Peyer's patch (tissue), 4 donors: ENCODE measurements around the gene EDRF1.

Experiments
- POLR2A ChIP-seq, 2 donors: fragments of 450-650 bp; IDR thresholded peaks; one replicate each; pipeline ENCODE4 v1.5.1; 2017; ENCODE audit warnings: antibody characterized with exemption in 2 of 2, mild to moderate bottlenecking in 2 of 2, moderate library complexity in 2 of 2
- TF ChIP-seq, protein P1 (sequence below), 6 experiments: fragments of 450-650 bp in 4 of 6; fragments of 200-600 bp in 2 of 6; sonication (generic) in 1 of 6; IDR thresholded peaks; one replicate each; pipeline ENCODE4 v1.5.1; 2017 to 2019; ENCODE audit warnings: antibody characterized with exemption in 6 of 6, mild to moderate bottlenecking in 3 of 6, moderate library complexity in 1 of 6

DNA sequence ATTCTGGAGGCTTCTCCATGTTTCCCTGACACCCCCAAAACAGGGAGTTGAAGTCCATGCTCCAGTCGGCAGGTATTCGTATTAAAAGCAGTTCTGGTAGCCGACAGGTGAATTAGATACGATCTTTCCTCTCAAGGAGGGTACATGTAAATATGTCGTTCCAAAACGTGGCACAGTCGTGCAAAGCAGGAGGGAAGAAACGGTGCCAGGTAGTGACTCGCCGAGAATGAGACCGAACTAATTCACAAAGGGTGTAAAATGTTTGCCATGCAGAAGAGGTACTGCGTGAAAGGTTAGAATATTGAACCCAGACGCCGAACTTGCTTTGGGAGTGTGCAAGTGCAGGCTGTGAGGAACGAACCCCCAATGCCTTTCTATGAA is 483 bp downstream of the EDRF1 start:
- TF ChIP-seq, protein P1, sequence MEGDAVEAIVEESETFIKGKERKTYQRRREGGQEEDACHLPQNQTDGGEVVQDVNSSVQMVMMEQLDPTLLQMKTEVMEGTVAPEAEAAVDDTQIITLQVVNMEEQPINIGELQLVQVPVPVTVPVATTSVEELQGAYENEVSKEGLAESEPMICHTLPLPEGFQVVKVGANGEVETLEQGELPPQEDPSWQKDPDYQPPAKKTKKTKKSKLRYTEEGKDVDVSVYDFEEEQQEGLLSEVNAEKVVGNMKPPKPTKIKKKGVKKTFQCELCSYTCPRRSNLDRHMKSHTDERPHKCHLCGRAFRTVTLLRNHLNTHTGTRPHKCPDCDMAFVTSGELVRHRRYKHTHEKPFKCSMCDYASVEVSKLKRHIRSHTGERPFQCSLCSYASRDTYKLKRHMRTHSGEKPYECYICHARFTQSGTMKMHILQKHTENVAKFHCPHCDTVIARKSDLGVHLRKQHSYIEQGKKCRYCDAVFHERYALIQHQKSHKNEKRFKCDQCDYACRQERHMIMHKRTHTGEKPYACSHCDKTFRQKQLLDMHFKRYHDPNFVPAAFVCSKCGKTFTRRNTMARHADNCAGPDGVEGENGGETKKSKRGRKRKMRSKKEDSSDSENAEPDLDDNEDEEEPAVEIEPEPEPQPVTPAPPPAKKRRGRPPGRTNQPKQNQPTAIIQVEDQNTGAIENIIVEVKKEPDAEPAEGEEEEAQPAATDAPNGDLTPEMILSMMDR (IDR thresholded peaks at IDR 0.05) = no peak
- TF ChIP-seq POLR2A (IDR thresholded peaks at IDR 0.05) = no peak
